Head of caudate nucleus (tissue), 42 donors: ENCODE results near the gene FXYD3.
"Not testable (repeated sequence)": the region's sequence is repeated elsewhere in the genome, so short reads cannot be mapped to it uniquely, and the experiment has no call there.

Experiments used
- DNase-seq, 42 donors: peaks; one replicate each; pipeline versions ENCODE4 v3.0.0 to v3.0.0-alpha.2; 2020 to 2021; ENCODE audit warnings: mixed read lengths in 7 of 42
- intact Hi-C: fragments of 100-400 bp; cut with DNase I; formaldehyde crosslinking; loops from one replicate; pipeline ENCODE4 v1.15.0; 2022

Gene FXYD3

DNA sequence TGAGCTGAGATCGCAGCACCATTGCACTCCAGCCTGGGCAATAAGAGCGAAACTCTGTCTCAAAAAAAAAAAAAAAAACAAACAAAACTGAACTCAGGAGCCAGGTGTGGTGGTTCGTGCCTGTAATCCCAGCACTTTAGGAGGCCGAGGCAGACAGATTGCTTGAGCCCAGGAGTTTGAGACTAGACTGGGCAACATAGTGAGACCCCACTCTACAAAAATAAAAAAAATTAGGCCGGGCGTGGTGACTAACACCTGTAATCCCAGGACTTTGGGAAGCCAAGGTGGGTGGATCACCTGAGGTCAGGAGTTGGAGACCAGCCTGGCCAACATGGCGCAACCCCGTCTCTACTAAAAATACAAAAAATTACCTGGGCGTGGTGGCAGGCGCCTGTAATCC lies 13.7 kb upstream of the FXYD3 start:
- intact Hi-C loops, DNase-seq: not testable (repeated sequence)

DNA sequence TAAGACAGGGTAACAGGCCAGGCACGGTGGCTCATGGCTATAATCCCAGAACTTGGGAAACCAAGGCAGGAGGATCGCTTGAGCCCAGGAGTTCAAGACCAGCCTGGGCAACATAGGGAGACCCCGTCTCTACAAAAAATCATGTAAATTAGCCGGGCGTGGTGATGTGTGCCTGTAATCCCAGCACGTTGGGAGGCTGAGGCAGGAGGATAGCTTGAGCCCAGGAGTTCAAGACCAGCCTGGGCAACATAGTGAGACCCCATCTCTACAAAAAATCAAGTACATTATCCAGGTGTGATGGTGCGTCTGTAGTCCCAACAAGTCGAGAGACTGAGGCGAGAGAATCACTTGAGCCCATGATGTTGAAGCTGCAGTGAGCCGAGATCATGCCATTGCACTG lies 12.0 kb upstream of the FXYD3 start:
- DNase-seq, intact Hi-C loops: not testable (repeated sequence)

DNA sequence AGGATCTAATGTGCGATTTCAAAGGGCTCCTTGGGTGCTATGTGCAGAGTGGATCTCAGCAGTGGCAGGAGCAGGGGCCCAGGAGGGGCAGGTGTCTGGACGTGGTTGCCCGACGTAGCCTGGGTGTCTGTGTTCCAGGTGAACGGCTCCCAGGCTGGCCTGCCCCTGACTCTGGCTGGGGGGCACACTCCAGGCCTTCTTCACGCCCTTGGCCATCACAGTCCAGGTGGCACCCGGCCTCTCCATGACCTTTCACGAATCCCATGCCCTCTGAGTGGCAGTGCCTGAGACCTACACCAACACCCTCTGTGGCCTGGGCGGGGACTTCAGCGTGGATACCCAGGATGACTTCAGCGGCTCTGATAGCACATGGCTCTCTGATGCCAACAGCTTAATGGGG lies 11.3 kb upstream of the FXYD3 start:
- DNase-seq, result peak in 1 of 42 donors; percentile 18
- intact Hi-C loops, result no loop called here

DNA sequence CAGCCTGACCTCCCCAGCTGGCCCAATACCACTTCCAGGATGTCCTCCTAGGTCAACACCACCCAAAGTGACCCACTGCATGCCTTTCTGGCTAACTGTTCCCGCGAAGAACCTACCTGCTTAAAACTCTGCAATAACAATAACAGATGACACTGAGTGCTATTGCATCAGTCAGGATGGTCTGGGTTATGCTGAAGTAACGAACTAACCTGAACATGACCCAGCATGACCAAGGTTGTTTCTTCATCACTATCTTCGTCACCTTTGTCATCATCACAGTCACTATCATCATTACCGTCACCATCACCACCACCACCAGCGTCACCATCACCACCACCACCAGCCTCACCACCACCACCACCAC lies 10.6 kb upstream of the FXYD3 start:
- intact Hi-C loops, result no loop called here
- no peak for DNase-seq

DNA sequence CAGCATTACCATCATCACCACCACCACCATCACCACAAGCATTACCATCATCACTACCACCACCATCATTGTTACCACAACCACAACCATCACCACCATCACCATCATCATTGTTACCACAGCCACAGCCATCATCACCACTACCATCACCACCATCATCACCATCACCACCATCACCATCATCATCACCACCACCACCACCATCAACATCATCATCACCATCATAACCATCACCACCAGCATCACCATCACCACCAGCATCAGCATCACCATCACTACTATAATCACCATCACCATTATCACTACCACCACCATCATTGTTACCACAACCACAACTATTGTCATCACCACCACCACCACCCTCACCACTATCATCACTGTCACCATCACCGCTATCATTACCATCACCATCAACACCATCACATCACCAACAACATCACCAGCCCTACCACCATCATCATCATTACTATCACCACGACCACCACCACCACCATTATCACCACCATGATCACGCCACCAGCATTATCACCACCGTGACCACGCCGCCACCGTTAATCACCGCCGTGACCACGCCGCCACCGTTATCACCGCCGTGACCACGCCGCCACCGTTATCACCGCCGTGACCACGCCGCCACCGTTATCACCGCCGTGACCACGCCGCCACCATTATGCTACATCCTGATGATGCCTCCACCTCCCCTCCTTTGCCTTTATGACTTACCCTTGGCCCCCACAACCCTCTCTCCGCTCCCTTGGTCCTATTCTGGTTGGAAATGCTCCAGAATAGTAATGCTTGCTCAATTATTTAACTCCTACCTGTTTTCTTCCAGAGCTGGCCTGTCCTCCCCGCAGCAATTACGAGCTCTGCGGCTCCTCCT lies 10.0 kb upstream of the FXYD3 start:
- intact Hi-C loops, result no loop called here
- DNase-seq, result no peak

DNA sequence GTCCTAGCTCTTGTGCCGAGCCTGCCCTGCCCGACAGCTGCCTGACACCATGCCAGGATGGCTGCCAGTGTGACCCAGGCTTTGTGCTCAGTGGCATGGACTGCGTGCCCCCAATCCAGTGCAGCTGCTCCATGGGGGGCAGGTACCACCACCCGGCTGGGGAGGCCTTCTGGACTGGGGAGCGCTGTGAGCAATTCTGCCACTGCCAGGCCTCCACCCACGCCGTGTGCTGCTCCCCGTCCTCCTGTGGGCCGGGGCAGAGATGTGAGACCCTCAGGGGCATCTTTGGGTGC lies 9.4 kb upstream of the FXYD3 start:
- intact Hi-C loops, result no loop called here
- peak; percentile 71 to 95 (median 88) for DNase-seq

DNA sequence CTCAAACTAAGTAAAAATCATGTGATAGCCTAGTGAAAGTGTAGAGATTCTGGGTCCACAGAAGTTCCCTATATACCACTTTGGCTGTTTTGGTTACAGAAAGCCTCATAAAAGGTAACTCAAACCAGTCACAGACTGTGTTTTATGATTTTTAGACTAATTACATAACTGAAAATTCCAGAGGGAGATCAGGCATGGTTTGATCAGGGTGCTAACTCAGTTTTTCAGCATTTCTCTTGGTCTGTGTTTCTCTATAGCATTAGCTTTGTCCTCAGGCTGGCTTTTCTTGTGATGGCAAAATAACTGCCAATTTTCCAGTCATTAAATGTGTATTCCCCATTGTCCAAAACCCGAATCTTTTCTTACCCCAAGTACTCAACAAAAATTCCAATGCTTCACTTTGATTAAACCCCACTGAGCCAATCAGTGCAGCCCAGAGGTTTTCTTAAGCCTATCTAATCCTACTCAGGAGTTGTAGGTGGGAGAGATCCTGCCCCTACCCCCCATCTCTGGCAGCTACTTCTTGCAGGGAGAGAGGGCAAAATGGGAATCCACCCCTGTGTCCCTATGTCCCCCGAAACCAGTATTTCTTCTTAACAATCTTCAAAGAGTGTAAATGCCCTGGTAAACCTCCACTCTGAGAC lies 8.6 kb upstream of the FXYD3 start:
- DNase-seq, result no peak
- intact Hi-C loops, result no loop called here

DNA sequence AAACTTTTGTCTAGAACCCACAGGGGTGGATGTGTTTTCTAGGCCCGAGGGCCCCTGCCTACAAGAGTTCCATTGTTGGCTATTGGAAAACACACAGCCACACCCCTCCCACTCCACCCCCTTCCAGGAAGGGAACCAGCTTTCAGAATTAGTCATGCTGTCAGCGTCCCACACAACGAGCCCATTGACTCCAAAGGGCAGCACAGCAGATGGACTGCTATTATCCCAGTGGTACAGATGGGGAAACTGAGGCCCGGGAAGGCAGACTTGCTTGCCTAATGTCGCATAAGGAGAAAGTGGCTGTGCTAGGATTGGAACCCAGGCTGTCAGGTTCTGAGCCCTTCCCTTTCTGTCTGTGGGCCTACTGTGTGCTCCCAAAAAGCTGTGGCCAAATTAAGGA lies 8.1 kb upstream of the FXYD3 start:
- intact Hi-C loops, result no loop called here
- peak; percentile 70 to 97 (median 90) for DNase-seq

DNA sequence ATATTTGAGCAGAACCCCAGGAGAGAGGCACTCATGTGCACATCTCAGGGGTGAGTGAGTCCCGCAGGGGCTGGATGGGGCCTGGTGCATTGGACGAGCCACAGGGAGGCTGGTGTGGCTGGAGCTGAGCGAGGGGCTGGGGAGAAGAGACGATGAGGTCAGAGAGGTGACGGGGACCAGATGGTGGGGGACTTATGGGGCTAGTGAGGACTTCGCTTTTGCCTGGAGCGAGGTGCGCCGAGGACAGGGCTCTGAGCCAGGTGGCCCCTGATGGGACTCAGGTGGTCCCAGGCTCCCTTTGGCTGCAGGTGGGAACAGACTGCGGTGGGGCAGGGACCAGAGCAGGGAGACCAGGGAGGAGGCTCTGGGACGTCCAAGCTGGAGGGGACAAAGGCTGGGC lies 6.9 kb upstream of the FXYD3 start:
- DNase-seq, result no peak
- intact Hi-C loops, result no loop called here

DNA sequence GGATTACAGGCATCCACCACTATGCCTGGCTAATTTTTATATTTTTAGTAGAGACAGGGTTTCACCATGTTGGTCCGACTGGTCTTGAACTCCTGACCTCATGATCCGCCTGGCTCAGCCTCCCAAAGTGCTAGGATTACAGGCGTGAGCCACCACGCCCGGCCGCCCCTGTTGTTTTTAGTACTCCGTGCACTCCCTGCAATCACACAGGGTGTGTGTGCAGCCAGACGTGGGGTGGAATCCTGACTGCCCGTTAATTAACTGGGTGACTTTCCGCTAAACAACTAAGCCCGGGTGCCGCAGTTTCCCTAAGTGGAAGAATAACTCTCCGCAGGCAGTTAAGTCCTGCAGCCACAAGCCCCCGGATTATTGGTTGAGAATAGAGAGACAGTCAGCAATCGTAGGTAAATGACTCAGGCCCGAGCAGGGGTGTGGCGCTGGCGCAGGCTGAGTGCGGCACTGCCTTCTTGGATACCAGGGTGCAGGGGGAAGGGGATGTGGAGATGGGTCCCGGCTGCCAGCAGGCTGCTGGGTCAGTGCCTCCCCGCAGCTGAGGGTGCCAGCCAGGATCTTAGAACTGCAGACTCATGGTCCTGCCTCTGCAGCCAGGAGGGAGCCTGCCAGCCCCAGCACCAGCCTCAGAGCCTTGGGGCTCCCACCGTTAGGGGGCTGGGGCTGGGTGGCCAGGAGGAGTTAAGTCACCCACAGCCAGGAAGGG lies 6.1 kb upstream of the FXYD3 start:
- DNase-seq, result peak in 40 of 42 donors; percentile 40 to 87 (median 67)
- intact Hi-C loops, result no loop called here

DNA sequence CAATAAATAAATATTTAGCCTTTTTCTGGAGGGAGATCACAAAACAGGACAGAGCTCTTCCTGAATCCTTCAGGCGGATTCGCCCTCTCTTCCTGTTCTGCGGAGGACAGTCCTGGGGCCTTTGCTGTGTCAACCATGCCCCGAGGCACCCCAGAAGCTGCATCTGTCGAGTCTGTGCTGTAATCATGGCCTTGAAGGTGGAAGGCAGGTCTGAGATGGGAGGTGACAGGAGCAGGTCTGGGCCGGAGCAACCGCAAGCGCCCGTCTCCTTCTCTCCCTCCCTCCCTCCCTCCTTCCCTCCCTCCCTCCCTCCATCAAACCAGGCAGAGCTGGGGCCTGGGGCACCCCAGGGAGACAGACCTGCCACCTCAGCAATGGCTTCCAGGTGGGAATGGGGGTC lies 4.6 kb upstream of the FXYD3 start:
- intact Hi-C loops, result no loop called here
- no peak for DNase-seq

DNA sequence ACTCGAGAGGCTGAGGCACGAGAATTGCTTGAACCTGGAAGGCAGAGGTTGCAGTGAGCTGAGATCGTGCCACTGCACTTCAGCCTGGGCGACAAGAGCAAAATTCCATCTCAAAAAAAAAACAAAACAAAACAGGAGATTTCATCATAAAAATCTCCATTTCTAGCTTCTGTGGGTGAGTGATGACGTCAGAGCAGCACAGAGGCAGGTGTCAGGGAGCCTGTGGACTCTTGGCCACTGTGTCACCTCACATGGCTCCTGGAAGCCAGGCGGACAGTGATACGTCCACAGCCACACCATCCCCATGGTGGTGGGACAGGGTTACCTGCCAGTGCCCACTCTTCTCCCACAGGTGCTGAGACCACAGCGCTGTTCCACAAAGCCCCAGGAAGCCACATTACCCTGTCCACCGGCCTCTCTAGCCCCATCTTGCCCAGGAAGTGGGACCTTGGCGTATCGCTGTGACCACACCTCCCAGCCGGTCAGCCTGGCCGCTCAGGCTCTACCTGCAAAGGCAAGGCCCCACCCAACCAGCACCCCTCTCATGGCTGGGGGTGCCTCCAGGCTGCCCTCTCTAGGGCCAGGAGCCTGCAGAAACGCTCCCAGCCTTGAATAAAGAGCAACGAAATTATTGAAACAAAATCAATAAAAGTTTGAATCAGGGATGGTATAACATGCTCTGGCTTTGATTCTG lies 2.5 kb upstream of the FXYD3 start:
- intact Hi-C loops, result no loop called here
- no peak for DNase-seq

DNA sequence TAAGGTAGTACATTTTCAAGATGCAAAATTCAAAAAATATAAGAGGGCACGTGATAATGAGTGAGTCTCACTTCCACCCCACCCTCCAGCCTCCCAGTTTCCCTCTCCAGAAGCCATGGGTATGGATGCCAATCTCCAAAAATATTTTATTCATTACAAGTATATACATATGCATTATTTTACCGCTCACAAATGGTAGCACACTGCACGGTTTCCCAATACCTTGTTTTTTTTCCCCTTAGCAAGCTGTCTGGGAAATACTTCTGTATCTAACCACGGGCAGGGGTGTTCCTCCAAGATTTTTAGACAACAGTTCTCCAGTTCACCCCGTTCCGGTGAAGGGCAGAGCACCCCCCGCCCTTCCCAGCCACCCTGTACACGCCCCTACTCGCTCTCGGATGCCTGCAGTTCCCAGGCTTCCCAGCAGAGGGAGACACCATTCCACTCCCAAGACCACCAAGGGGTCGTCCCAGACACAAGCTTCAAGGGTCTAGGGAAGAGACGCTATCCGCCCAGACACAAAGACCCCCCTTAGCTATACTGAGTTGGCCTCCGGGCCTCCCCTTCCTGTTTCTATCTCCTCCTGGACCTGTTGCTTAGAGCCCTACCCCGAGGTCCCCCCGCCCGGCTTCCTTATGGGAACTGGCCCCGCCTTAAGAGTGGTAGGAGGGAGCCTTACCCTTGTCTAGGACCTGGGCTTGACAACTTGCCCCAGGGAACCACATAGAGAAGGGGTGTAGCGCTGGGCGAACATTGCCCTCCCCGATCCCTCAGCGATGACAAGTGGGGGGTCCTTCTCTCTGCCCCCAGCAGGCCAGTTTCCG lies 1.1 kb upstream of the FXYD3 start:
- intact Hi-C loops, result no loop called here
- DNase-seq, result peak; percentile 51 to 95 (median 85)

DNA sequence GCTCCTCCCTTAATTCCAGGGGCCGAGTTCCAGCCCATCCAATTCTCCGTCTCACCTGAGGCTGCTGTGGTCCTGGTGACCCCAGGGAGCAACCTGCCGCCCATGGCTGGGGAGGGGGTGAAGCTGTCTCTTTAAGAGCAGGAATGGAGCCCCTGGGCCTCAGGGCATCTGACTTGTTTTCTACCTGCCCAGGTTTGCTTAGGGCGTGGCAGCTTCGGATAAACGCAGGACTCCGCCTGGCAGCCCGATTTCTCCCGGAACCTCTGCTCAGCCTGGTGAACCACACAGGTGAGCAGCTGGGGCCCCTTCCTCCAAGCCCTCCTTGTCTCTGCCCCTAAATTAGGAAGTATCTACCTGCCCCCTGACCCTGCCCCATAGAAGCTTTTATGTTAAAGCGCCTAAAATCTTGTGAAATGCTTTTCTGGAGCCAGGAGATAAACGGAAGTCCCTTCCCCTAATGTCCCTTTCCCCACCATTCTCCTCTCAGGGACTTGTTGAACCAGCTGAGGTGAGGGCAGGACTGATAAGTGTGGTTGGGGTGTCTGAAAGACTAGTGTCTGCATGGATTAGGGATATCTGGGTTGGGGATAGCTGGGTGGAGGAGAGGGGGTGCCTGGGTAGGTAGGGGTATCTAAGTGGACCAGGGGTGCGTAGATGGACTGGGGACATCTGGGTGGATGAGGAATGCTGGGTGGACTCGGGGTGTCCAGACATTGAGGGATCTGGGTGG lies 614 bp downstream of the FXYD3 start:
- no peak for DNase-seq
- intact Hi-C loops, result no loop called here

DNA sequence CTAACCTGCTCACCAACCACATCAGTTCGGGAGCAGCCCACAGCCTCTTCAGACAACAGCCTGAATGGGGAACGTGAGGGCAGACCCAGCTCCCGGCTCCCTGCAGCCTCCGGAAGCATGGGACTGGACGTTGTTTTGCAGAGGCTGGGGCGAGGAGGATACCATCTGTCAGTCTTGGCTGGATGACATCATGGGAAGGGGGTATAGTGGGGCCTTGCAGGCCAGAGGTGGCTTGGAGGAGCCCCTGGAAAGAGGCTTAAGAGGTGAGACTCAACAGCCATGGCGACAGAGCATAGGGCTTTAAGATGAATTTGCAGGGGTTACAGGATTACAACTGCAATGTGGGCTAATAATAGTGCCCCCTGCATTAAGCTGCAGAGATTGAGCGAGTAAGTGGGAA lies 1.5 kb downstream of the FXYD3 start:
- peak in 1 of 42 donors; percentile 36 for DNase-seq
- intact Hi-C loops, result no loop called here

DNA sequence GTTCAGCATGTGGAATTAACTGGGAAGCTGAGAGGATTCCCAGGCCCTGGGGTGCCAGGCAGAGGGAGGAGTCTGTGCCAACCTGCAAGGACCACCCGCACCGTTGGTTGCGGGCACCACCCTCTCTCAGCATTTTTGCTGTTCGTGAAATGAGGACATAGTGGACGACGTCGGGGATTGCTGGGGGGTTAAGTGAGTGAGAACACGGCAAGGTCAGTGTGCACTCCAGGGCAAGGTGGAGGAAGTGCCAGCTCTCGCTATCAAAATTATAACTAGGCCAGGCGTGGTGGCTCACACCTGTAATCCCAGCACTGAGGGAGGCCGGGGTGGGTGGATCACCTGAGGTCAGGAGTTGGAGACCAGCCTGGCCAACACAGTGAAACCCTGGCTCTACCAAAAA lies 2.2 kb downstream of the FXYD3 start:
- no peak for DNase-seq
- intact Hi-C loops, result no loop called here

DNA sequence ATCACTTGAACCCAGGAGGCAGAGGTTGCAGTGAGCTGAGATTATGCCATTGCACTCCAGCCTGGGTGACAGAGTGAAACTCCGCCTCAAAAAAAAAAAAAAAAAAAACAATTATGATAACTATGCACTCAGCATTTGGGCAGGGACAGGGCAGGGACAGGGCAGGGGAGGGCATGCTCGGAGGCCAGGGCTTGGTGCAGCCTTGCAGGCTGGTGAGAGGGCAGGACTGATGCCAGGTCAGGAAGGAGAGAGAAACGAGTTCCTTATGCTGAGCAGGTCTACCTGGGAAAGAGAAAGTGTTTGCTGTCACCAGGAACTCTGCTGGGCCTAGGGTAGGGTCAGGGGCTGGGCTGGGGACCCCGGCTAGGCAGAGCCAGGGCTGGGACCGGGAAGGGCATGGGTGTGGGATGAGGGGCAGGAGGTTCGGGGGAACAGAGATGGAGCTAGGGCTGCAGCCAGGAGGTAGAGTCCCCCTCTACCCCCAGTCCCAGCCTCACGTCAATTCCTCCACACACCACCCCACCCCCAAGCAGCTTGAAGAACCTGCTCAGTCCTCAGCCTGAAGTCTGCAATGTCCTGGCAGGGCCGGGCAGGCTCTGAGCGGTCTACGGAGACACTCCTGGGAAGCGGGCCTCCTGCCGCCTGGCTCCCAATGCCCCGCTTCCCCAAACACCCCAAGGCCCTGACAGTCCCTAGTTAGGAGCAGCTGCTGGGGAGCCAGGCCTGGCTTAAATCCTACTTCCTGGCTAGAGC lies 2.8 kb downstream of the FXYD3 start:
- no peak for DNase-seq
- intact Hi-C loops, result no loop called here

DNA sequence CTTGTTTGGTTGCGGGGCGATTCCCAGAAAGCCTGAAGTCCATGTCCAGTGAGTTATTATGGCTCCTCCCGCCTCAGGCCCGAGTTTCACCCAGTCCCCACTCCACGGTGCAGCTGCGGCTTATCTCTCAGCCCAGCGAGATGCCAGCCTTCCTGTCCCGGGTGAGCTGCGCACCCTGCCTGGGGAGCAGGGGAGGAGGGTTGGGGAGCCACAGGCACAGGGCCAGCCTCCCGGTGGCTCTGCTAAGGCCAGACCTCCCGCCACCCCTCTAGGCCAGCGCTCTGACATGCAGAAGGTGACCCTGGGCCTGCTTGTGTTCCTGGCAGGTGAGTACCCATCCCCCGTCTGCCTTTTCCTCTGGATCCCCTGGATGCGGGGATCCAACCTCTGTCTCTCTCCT lies 3.5 kb downstream of the FXYD3 start:
- DNase-seq, result no peak

More for the DNA sequence above, 3.5 kb downstream of the FXYD3 start:
- intact Hi-C loops, result no loop called here
